WTC11 (cell line): ENCODE data around the gene SMIM13. TPM values are rescaled to one million over a fixed set of nuclear protein-coding genes. Genes with fewer than 3 reads are reported as not detected.

ENCODE experiments used
- ATAC-seq: fragments of 200-7000 bp; cut with Tn5 transposase; 2 replicates; pipeline ENCODE4 v1.10.0; 2021; ENCODE audit warnings: mild to moderate bottlenecking, moderate library complexity
- CTCF ChIA-PET: fragments of 300-600 bp; sonication (Branson Sonifier 250); formaldehyde crosslinking; loops from one replicate; lab custom pipeline; 2021; ENCODE audit warnings: antibody characterized with exemption; lab: Charles Lee
- POLR2A ChIA-PET: fragments of 350-600 bp; sonication (Branson Sonifier 250); formaldehyde crosslinking; loops from one replicate; lab custom pipeline; 2021; ENCODE audit warnings: antibody characterized with exemption; lab: Charles Lee
- DNase-seq: peaks from one replicate; pipeline ENCODE4 v3.0.0; 2021; ENCODE audit warnings: low spot score
- H3K27ac Mint-ChIP-seq: 2 replicates; pipeline ENCODE4 v1.8.0; 2021; ENCODE audit warnings: mixed read lengths
- H3K27me3 Mint-ChIP-seq: 2 replicates; pipeline ENCODE4 v1.8.0; 2021; ENCODE audit warnings: low read depth, mild to moderate bottlenecking, moderate library complexity, mixed read lengths
- H3K36me3 Mint-ChIP-seq: 2 replicates; pipeline ENCODE4 v1.8.0; 2021; ENCODE audit warnings: mixed read lengths
- H3K4me1 Mint-ChIP-seq: 2 replicates; pipeline ENCODE4 v1.8.0; 2022; ENCODE audit warnings: mixed read lengths
- H3K4me3 Mint-ChIP-seq: 2 replicates; pipeline ENCODE4 v1.8.0; 2021; ENCODE audit warnings: mild to moderate bottlenecking, moderate library complexity, mixed read lengths
- H3K9me3 Mint-ChIP-seq: 2 replicates; pipeline ENCODE4 v1.8.0; 2021; ENCODE audit warnings: mixed read lengths
- AR ChIP-seq: fragments of 250-450 bp; sonication (Bioruptor Pico); IDR thresholded peaks from 2 replicates; pipeline ENCODE4 v1.9.0; 2021; ENCODE audit warnings: mild to moderate bottlenecking
- ARID4B ChIP-seq: sonication (generic); formaldehyde crosslinking; IDR thresholded peaks from 2 replicates; pipeline ENCODE4 v1.8.0; 2023; ENCODE audit warnings: missing genetic modification reagents, mild to moderate bottlenecking, borderline replicate concordance
- ATF2 ChIP-seq: sonication (generic); formaldehyde crosslinking; IDR thresholded peaks from 2 replicates; pipeline ENCODE4 v1.8.1; 2022; ENCODE audit warnings: low read depth, missing genetic modification reagents, borderline replicate concordance
- CREB1 ChIP-seq: sonication (generic); formaldehyde crosslinking; IDR thresholded peaks from 2 replicates; pipeline ENCODE4 v1.8.0; 2023; ENCODE audit warnings: mild to moderate bottlenecking, missing genetic modification reagents
- CREM ChIP-seq: sonication (generic); formaldehyde crosslinking; IDR thresholded peaks from 2 replicates; pipeline ENCODE4 v1.8.1; 2022; ENCODE audit warnings: mild to moderate bottlenecking, missing genetic modification reagents, moderate library complexity
- ESRRA ChIP-seq: sonication (generic); formaldehyde crosslinking; IDR thresholded peaks from 2 replicates; pipeline ENCODE4 v1.8.1; 2022; ENCODE audit warnings: mild to moderate bottlenecking, missing genetic modification reagents, borderline replicate concordance
- HMGA2 ChIP-seq: fragments of 250-450 bp; sonication (Bioruptor Pico); IDR thresholded peaks from 2 replicates; pipeline ENCODE4 v1.4.0; 2021; ENCODE audit warnings: mild to moderate bottlenecking, moderate library complexity
- IRF1 ChIP-seq: sonication (generic); formaldehyde crosslinking; IDR thresholded peaks from 2 replicates; pipeline ENCODE4 v1.8.0; 2023; ENCODE audit warnings: missing genetic modification reagents
- KAT7 ChIP-seq: sonication (generic); formaldehyde crosslinking; IDR thresholded peaks from 2 replicates; pipeline ENCODE4 v1.8.1; 2023; ENCODE audit warnings: missing genetic modification reagents, mild to moderate bottlenecking, borderline replicate concordance
- NFATC4 ChIP-seq: fragments of 250-450 bp; sonication (Bioruptor Pico); IDR thresholded peaks from 2 replicates; pipeline ENCODE4 v1.9.0; 2021; ENCODE audit warnings: mild to moderate bottlenecking
- NR3C1 ChIP-seq: sonication (generic); formaldehyde crosslinking; conservative IDR thresholded peaks from 2 replicates; pipeline ENCODE4 v1.8.1; 2023; ENCODE audit warnings: low read depth, mild to moderate bottlenecking, missing genetic modification reagents
- OVOL2 ChIP-seq: fragments of 250-450 bp; sonication (Bioruptor Pico); IDR thresholded peaks from 2 replicates; pipeline ENCODE4 v1.9.0; 2021; ENCODE audit warnings: mild to moderate bottlenecking, borderline replicate concordance
- PRRX2 ChIP-seq: fragments of 250-450 bp; sonication (Bioruptor Pico); IDR thresholded peaks from 2 replicates; pipeline ENCODE4 v1.8.0; 2021; ENCODE audit warnings: mild to moderate bottlenecking
- SP1 ChIP-seq: sonication (generic); formaldehyde crosslinking; conservative IDR thresholded peaks from 2 replicates; pipeline ENCODE4 v1.8.1; 2022; ENCODE audit warnings: missing genetic modification reagents
- TCF7 ChIP-seq: sonication (generic); formaldehyde crosslinking; IDR thresholded peaks from 2 replicates; pipeline ENCODE4 v1.8.0; 2022; ENCODE audit warnings: mild to moderate bottlenecking, low read depth, missing genetic modification reagents, moderate library complexity
- TEAD1 ChIP-seq: sonication (generic); formaldehyde crosslinking; IDR thresholded peaks from 2 replicates; pipeline ENCODE4 v1.8.0; 2022; ENCODE audit warnings: mild to moderate bottlenecking, missing genetic modification reagents
- TP53 ChIP-seq: sonication (generic); formaldehyde crosslinking; IDR thresholded peaks from 2 replicates; pipeline ENCODE4 v1.8.1; 2023; ENCODE audit warnings: mild to moderate bottlenecking, missing genetic modification reagents
- ZMAT4 ChIP-seq: fragments of 250-450 bp; sonication (Bioruptor Pico); IDR thresholded peaks from 2 replicates; pipeline ENCODE4 v1.9.0; 2021; ENCODE audit warnings: mild to moderate bottlenecking
- ZNF232 ChIP-seq: sonication (generic); formaldehyde crosslinking; IDR thresholded peaks from 2 replicates; pipeline ENCODE4 v1.8.0; 2022; ENCODE audit warnings: mild to moderate bottlenecking, missing genetic modification reagents
- ZNF263 ChIP-seq: sonication (generic); formaldehyde crosslinking; IDR thresholded peaks from 2 replicates; pipeline ENCODE4 v1.8.1; 2022; ENCODE audit warnings: low read depth, mild to moderate bottlenecking, moderate library complexity, missing genetic modification reagents
- ZNF396 ChIP-seq: fragments of 250-450 bp; sonication (Bioruptor Pico); IDR thresholded peaks from 2 replicates; pipeline ENCODE4 v1.8.0; 2021; ENCODE audit warnings: mild to moderate bottlenecking, moderate library complexity, borderline replicate concordance
- ZNF416 ChIP-seq: fragments of 250-450 bp; sonication (Bioruptor Pico); IDR thresholded peaks from 2 replicates; pipeline ENCODE4 v1.9.0; 2021; ENCODE audit warnings: mild to moderate bottlenecking, inconsistent platforms
- ZNF512 ChIP-seq: sonication (generic); formaldehyde crosslinking; IDR thresholded peaks from 2 replicates; pipeline ENCODE4 v1.8.1; 2022; ENCODE audit warnings: missing genetic modification reagents, borderline replicate concordance
- total RNA-seq: library from RNA; stranded (reverse); gene quantifications from 3 replicates; pipeline ENCODE4 v1.2.3, GENCODE V29; 2021

The SMIM13 gene
- total RNA-seq, 1 experiment from 2014 or later, result 9.7 TPM

- no peak overlapping the region for H3K4me3 Mint-ChIP-seq
- H3K9me3 Mint-ChIP-seq, result peaks cover 3% of the 10 kb centered on the region; the same call in 1 of the 2 replicates
- TF ChIP-seq ZNF512, result no peak
- no peak for TF ChIP-seq TCF7 (CRISPR knock-in tag)
- no peak for TF ChIP-seq ATF2 (CRISPR knock-in tag)
- TF ChIP-seq ARID4B, result no peak
- no peak for TF ChIP-seq IRF1 (CRISPR knock-in tag)
- no peak for TF ChIP-seq ZNF396 (CRISPR knock-in tag)
- TF ChIP-seq CREM (CRISPR knock-in tag), result no peak
- TF ChIP-seq ESRRA (CRISPR knock-in tag), result no peak
- TF ChIP-seq ZMAT4, result no peak
- ChIA-PET POLR2A (interaction anchor here (0.7 kb wide), 1 partner anchor 82 kb away, joined by 4 read pairs; no protein-coding TSS in a partner anchor), CTCF (interaction anchor here (0.6 kb wide), 1 partner anchor 279 kb away, joined by 4 read pairs; no protein-coding TSS in a partner anchor)
- ATAC-seq, result no peak
- peaks cover 38% of the 10 kb centered on the region for H3K4me1 Mint-ChIP-seq
- H3K36me3 Mint-ChIP-seq, result peaks cover 16% of the 10 kb centered on the region
- H3K27ac Mint-ChIP-seq, result no peak overlapping the region
- H3K27me3 Mint-ChIP-seq, result no peaks in the 10 kb centered on the region; the same call in 1 of the 2 replicates
- DNase-seq, result no peak
Measured at GRCh38 chr6:11097476-11097875, 3.8 kb downstream of the SMIM13 start.

- DNase-seq (no peak), ATAC-seq (no peak)
- H3K4me1 Mint-ChIP-seq, result peaks cover 38% of the 10 kb centered on the region
- H3K9me3 Mint-ChIP-seq, result peaks cover 3% of the 10 kb centered on the region; the same call in 1 of the 2 replicates
- POLR2A ChIA-PET, result no interaction called here
- no peak overlapping the region for H3K4me3 Mint-ChIP-seq
- peaks cover 16% of the 10 kb centered on the region for H3K36me3 Mint-ChIP-seq
- H3K27me3 Mint-ChIP-seq, result no peaks in the 10 kb centered on the region; the same call in 1 of the 2 replicates
- H3K27ac Mint-ChIP-seq, result peak overlapping the region; percentile 43
- CTCF ChIA-PET, result interaction anchor here (0.6 to 1.0 kb wide), 2 partner anchors 29 to 279 kb away, joined by 3 to 4 read pairs; no protein-coding TSS in a partner anchor
- TF ChIP-seq CREM (CRISPR knock-in tag) (no peak), PRRX2 (CRISPR knock-in tag) (no peak), ZNF263 (CRISPR knock-in tag) (no peak), CREB1 (CRISPR knock-in tag) (no peak), TP53 (CRISPR knock-in tag) (no peak), HMGA2 (CRISPR knock-in tag) (no peak), ZNF232 (no peak), TEAD1 (no peak), NR3C1 (CRISPR knock-in tag) (no peak), NFATC4 (CRISPR knock-in tag) (no peak), SP1 (no peak), KAT7 (CRISPR knock-in tag) (no peak), OVOL2 (CRISPR knock-in tag) (no peak), AR (CRISPR knock-in tag) (no peak), ZNF416 (CRISPR knock-in tag) (no peak)
Measured at GRCh38 chr6:11098004-11098403, 4.4 kb downstream of the SMIM13 start.
